Neutrophil (primary cell): ENCODE measurements around the gene LILRB1.

Source experiments
- H3K27ac ChIP-seq: fragments of 200-600 bp; sonication (generic); 2 replicates; pipeline ENCODE4 v1.5.1; 2016; ENCODE audit warnings: mild to moderate bottlenecking, moderate library complexity
- H3K27me3 ChIP-seq: fragments of 200-600 bp; sonication (generic); 2 replicates; pipeline ENCODE4 v1.6.0; 2016; ENCODE audit warnings: mild to moderate bottlenecking
- H3K36me3 ChIP-seq: fragments of 200-600 bp; sonication (generic); 2 replicates; pipeline ENCODE4 v1.5.1; 2017
- H3K4me1 ChIP-seq, 2 experiments: fragments of 200-600 bp in 1 of 2; sonication (generic) in 1 of 2; 1 replicate in 1 of 2; 2 replicates in 1 of 2; pipeline versions ENCODE4 v1.5.1 to v1.6.1; 2013 to 2016; ENCODE audit warnings: low read depth in 1 of 2, low read length in 1 of 2, mild to moderate bottlenecking in 1 of 2, moderate library complexity in 1 of 2; ENCODE audit not compliant: control insufficient read depth in 1 of 2, insufficient read depth in 1 of 2
- H3K4me3 ChIP-seq, 2 experiments: fragments of 200-600 bp in 1 of 2; sonication (generic) in 1 of 2; 1 replicate in 1 of 2; 2 replicates in 1 of 2; pipeline ENCODE4 v1.5.1; 2013 to 2016; ENCODE audit warnings: low read depth in 1 of 2, low read length in 1 of 2, mild to moderate bottlenecking in 1 of 2, moderate library complexity in 1 of 2
- H3K9me3 ChIP-seq: fragments of 200-600 bp; sonication (generic); 2 replicates; pipeline ENCODE4 v1.5.1; 2016
- CTCF ChIP-seq: fragments of 200-600 bp; sonication (generic); IDR thresholded peaks from 2 replicates; pipeline ENCODE4 v1.5.1; 2016; ENCODE audit warnings: antibody characterized with exemption

The LILRB1 gene

GRCh38 chr19:54600212-54600611 lies 30.1 kb upstream of the LILRB1 start:
- Histone ChIP-seq H3K27ac (peak overlapping the region; percentile 1), H3K36me3 (peaks cover 62% of the 10 kb centered on the region), H3K4me1 (peaks cover under 1 to 2% of the 10 kb centered on the region in 2 experiments), H3K4me3 (no peak overlapping the region), H3K9me3 (no peaks in the 10 kb centered on the region), H3K27me3 (peaks cover 21% of the 10 kb centered on the region)
- TF ChIP-seq CTCF = no peak

- no peak overlapping the region for H3K27ac ChIP-seq
- TF ChIP-seq CTCF = no peak
- H3K4me3 ChIP-seq = no peak overlapping the region
- H3K27me3 ChIP-seq = peaks cover 23% of the 10 kb centered on the region
- no peaks in the 10 kb centered on the region for H3K9me3 ChIP-seq
- no peaks in the 10 kb centered on the region for H3K4me1 ChIP-seq
- peaks cover 4% of the 10 kb centered on the region for H3K36me3 ChIP-seq
Measured at GRCh38 chr19:54606230-54606629, 24.1 kb upstream of the LILRB1 start.

GRCh38 chr19:54606891-54607784 lies 23.1 kb upstream of the LILRB1 start:
- Histone ChIP-seq H3K27me3 (peaks cover 23% of the 10 kb centered on the region), H3K27ac (no peak overlapping the region), H3K36me3 (no peaks in the 10 kb centered on the region), H3K4me1 (no peaks in the 10 kb centered on the region), H3K9me3 (no peaks in the 10 kb centered on the region), H3K4me3 (no peak overlapping the region)
- no peak for TF ChIP-seq CTCF

GRCh38 chr19:54607785-54608150 lies 22.5 kb upstream of the LILRB1 start:
- Histone ChIP-seq H3K4me3 (no peak overlapping the region), H3K27ac (no peak overlapping the region), H3K27me3 (peaks cover 23% of the 10 kb centered on the region), H3K4me1 (no peaks in the 10 kb centered on the region), H3K36me3 (no peaks in the 10 kb centered on the region), H3K9me3 (no peaks in the 10 kb centered on the region)
- TF ChIP-seq CTCF = no peak

GRCh38 chr19:54608205-54608604 lies 22.1 kb upstream of the LILRB1 start:
- no peak for TF ChIP-seq CTCF
- Histone ChIP-seq H3K36me3 (no peaks in the 10 kb centered on the region), H3K27ac (no peak overlapping the region), H3K4me3 (no peak overlapping the region), H3K4me1 (no peaks in the 10 kb centered on the region), H3K9me3 (no peaks in the 10 kb centered on the region), H3K27me3 (peaks cover 21% of the 10 kb centered on the region)
